HG03442 (cell line): ENCODE results near the gene TRIM69.
"Not testable (repeated sequence)": the region's sequence is repeated elsewhere in the genome, so short reads cannot be mapped to it uniquely, and the experiment has no call there.

Source experiments
- ATAC-seq: cut with Tn5 transposase; IDR thresholded peaks from one replicate; pipeline ENCODE4 v1.9.1; 2021; ENCODE audit warnings: mild to moderate bottlenecking, moderate library complexity; ENCODE audit not compliant: unreplicated experiment

TRIM69 gene

GRCh38 chr15:44736181-44736765 is at the start of gene TRIM69:
Gene TRIM69 (plus strand): TSS chr15:44736528. CDS start chr15:44736705, 177 bp downstream.
- ATAC-seq: no peak

- ATAC-seq: not testable (repeated sequence)
Observed at GRCh38 chr15:44689318-44689717, 47.0 kb upstream of the TRIM69 start.

- not testable (repeated sequence) for ATAC-seq
Observed at GRCh38 chr15:44690245-44690644, 46.1 kb upstream of the TRIM69 start.

DNA sequence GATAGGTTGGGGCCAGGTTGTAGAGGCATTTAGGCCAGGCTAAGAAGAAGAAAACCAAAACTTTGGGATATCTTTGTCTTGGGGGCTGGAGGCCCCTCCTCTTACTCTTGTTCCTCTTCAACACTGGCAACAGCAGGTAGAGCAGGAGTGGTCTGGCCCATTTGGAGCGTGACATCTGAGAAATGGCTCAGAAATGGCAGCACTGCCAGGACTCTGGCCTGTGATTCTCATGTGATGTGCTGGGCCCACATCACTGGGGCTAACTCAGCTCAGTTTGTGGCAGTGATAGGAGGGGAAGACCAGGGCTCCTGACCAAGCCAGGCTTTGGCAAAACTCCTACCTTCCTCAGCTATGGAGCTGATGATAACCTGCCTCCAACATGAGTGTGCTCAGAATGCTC is 43.7 kb upstream of the TRIM69 start:
- no peak for ATAC-seq

DNA sequence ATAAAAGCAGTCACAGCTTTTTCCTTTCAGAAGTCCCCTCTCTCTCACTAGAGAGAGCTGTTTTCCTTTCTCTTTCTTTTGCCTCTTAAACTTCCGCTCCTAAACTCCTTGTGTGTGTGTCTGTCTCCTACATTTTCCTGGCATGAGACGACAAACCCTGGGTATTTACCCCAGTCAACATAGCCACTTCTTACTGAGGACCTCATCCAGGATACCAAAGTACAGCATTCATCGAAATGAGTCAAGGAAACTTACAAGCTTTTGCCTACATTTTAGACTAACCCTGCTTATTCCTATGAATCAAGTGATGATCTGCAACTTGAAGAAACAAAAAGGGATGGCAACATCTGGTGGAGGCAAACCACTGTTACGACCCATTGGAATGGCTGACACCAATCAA is 41.9 kb upstream of the TRIM69 start:
- ATAC-seq: no peak

DNA sequence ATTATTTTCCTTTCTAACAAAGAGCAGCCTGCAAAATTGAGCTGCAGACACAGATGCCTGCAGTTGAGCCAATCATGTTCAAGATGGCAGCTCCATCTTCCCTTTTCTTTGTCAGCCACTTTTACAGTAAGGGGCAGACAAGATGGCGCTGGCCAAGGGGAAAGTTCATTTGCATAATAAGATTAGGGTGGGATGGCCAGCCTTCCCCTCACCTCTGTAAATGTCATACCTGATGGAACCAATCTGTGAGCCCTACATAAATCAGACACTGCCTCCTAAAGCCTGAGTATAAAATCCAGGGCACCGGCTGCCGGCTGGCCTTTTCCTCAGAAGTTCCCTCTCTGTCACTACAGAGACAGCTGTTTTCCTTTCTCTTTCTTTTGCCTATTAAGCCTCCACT is 41.0 kb upstream of the TRIM69 start:
- no peak for ATAC-seq

DNA sequence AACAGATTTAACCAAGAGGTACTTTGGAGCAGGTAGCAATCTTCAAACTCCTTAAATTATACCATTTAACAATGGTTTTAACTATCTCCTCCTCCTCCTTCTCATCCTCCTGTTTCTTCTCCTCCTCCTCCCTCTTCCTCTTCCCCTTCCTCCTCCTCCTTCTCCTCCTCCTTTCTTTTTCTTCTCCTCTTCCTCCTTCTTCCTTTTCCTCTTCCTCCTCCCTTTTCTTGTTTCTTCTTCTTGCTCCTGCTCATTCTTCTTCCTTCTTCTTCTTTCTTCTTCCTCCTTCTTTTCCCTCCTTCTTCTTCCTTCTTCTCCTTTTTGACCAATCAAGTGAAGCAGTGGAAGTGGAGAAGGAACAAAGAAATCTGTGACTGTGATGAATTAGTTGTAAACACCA is 39.3 kb upstream of the TRIM69 start:
- ATAC-seq: no peak

DNA sequence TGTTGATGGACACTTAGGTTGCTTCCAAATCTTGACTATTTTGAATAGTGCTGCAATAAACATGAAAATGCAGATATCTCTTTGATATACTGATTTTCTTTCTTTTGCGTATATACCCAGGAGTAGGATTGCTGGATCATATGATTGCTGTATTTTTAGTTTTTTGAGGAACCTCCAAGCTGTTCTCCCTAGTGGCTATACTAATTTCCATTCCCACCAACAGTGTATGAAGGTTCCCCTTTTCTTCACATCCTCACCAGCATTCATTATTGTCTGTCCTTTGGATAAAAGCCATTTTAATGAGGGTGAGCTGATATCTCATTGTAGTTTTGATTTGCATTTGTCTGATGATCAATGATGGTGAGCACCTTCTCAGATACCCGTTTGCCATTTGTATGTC is 37.7 kb upstream of the TRIM69 start:
- ATAC-seq: no peak

GRCh38 chr15:44700676-44701075 is 35.7 kb upstream of the TRIM69 start:
- ATAC-seq: not testable (repeated sequence)

DNA sequence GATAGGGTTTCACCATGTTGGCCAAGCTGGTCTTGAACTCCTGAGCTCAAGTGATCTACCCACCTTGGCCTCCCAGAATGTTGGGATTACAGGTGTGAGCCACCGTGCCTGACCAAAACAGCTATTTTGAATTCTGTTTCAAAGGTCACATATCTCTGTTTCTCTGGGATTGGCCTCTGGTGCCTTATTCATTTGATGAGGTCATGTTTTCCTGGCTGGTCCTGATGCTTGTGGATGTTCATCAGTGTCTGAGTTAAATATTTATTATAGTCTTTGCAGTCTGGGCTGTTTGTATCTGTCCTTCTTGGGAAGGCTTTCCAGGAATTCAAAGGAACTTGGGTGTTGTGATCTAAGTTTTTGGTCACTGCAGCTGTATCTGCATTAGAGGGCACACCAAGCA is 30.3 kb upstream of the TRIM69 start:
- ATAC-seq: no peak

GRCh38 chr15:44706401-44706800 is 29.9 kb upstream of the TRIM69 start:
- ATAC-seq: no peak

- ATAC-seq: no peak
Observed at GRCh38 chr15:44706946-44707636, 29.2 kb upstream of the TRIM69 start.

DNA sequence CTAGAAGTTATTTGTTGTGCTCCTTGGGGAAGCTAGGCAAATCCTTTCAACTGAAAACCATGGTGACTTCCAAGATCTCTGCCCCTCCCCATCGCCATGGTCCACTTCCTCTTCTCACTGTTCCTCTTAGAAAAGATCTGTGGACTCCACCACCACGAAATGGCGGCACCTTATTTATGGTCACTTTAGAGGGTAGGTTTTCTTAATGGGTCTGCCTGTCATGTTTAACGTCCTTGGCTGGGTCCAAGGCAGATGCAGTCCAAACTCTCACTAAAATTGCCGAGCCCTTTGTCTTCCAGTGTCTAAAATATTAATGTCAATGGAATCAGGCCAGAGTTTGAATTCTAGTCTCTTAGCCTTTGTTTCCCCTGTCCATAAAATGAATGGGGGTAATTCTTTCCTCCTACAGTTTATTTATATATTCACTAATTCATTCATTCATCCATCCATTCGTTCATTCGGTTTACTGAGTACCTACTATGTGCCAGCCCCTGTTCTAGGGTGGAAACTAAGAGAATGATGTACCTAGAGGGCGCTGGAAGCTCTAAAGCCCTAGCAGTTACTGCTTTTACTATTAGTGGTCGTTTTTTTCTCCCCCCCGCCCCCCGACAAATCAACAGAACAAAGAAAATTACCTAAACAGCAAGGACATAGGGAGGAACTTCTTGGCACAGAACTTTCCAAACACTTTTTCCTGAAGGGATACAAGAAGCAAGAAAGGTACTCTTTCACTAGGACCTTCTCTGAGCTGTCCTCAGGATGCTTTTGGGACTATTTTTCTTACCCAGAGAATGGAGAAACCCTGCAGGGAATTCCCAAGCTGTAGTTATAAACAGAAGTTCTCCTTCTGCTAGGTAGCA is 25.9 kb upstream of the TRIM69 start:
- no peak for ATAC-seq

GRCh38 chr15:44711096-44711742 is 25.1 kb upstream of the TRIM69 start, which contains the start of the genes B2M and PATL2:
Gene B2M (plus strand): TSS chr15:44711517. CDS start chr15:44711547, 30 bp downstream.
Gene PATL2 (minus strand): TSS chr15:44711323. CDS start chr15:44676490, 34,833 bp downstream.
- peak; percentile 84 for ATAC-seq

DNA sequence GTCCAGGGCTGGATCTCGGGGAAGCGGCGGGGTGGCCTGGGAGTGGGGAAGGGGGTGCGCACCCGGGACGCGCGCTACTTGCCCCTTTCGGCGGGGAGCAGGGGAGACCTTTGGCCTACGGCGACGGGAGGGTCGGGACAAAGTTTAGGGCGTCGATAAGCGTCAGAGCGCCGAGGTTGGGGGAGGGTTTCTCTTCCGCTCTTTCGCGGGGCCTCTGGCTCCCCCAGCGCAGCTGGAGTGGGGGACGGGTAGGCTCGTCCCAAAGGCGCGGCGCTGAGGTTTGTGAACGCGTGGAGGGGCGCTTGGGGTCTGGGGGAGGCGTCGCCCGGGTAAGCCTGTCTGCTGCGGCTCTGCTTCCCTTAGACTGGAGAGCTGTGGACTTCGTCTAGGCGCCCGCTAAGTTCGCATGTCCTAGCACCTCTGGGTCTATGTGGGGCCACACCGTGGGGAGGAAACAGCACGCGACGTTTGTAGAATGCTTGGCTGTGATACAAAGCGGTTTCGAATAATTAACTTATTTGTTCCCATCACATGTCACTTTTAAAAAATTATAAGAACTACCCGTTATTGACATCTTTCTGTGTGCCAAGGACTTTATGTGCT is 24.5 kb upstream of the TRIM69 start:
- peak; percentile 15 for ATAC-seq

DNA sequence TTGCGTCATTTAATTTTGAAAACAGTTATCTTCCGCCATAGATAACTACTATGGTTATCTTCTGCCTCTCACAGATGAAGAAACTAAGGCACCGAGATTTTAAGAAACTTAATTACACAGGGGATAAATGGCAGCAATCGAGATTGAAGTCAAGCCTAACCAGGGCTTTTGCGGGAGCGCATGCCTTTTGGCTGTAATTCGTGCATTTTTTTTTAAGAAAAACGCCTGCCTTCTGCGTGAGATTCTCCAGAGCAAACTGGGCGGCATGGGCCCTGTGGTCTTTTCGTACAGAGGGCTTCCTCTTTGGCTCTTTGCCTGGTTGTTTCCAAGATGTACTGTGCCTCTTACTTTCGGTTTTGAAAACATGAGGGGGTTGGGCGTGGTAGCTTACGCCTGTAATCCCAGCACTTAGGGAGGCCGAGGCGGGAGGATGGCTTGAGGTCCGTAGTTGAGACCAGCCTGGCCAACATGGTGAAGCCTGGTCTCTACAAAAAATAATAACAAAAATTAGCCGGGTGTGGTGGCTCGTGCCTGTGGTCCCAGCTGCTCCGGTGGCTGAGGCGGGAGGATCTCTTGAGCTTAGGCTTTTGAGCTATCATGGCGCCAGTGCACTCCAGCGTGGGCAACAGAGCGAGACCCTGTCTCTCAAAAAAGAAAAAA is 23.9 kb upstream of the TRIM69 start:
- ATAC-seq: no peak

DNA sequence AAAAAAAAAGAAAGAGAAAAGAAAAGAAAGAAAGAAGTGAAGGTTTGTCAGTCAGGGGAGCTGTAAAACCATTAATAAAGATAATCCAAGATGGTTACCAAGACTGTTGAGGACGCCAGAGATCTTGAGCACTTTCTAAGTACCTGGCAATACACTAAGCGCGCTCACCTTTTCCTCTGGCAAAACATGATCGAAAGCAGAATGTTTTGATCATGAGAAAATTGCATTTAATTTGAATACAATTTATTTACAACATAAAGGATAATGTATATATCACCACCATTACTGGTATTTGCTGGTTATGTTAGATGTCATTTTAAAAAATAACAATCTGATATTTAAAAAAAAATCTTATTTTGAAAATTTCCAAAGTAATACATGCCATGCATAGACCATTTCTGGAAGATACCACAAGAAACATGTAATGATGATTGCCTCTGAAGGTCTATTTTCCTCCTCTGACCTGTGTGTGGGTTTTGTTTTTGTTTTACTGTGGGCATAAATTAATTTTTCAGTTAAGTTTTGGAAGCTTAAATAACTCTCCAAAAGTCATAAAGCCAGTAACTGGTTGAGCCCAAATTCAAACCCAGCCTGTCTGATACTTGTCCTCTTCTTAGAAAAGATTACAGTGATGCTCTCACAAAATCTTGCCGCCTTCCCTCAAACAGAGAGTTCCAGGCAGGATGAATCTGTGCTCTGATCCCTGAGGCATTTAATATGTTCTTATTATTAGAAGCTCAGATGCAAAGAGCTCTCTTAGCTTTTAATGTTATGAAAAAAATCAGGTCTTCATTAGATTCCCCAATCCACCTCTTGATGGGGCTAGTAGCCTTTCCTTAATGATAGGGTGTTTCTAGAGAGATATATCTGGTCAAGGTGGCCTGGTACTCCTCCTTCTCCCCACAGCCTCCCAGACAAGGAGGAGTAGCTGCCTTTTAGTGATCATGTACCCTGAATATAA is 23.0 kb upstream of the TRIM69 start:
- ATAC-seq: no peak

GRCh38 chr15:44715142-44715796 is 21.1 kb upstream of the TRIM69 start:
- ATAC-seq: no peak
